Measurements from ENCODE around the gene WNT3A.
A peak's percentile ranks its signal among the peaks of the same experiment; 100 is the strongest.

The WNT3A gene

GRCh38 chr1:228001738-228002535 is 4.9 kb upstream of the WNT3A start:
- Histone ChIP-seq H3K4me3 (ENCODE audit: low read length) (no peak overlapping the region), H3K36me3 (replicated peaks; ENCODE audit: low read depth, low read length) (no peaks in the 10 kb centered on the region), H3K27ac (ENCODE audit: low read length) (no peak overlapping the region), H3K4me1 (ENCODE audit: low read length) (no peaks in the 10 kb centered on the region), H4K20me1 (ENCODE audit: insufficient read depth, low read length) (no peaks in the 10 kb centered on the region), H2AFZ (ENCODE audit: low read depth, low read length) (no peak overlapping the region), H3K79me2 (ENCODE audit: low read length) (no peaks in the 10 kb centered on the region), H3K27me3 (ENCODE audit: low read depth, low read length) (peaks cover 7% of the 10 kb centered on the region; the same call in 1 of the 2 replicates), H3K4me2 (ENCODE audit: low read length) (no peak overlapping the region), H3K9ac (ENCODE audit: low read length) (no peak overlapping the region), H3K9me3 (ENCODE audit: insufficient read depth, low read length) (peaks cover 9% of the 10 kb centered on the region)
- TF ChIP-seq EZH2phosphoT487 (IDR thresholded peaks at IDR 0.05; ENCODE audit: low read depth) (no peak), CTCF (IDR thresholded peaks at IDR 0.05; ENCODE audit: low read depth, low read length) (no peak)

- peaks cover 4% of the 10 kb centered on the region for H3K9me3 ChIP-seq (ENCODE audit: insufficient read depth, low read length)
- H3K27me3 ChIP-seq (ENCODE audit: low read depth, low read length) = peaks cover 6% of the 10 kb centered on the region; the same call in 1 of the 2 replicates
- no peak overlapping the region for H3K4me2 ChIP-seq (ENCODE audit: low read length)
- no peaks in the 10 kb centered on the region for H3K79me2 ChIP-seq (ENCODE audit: low read length)
- H2AFZ ChIP-seq (ENCODE audit: low read depth, low read length) = no peak overlapping the region
- H3K36me3 ChIP-seq (replicated peaks; ENCODE audit: low read depth, low read length) = no peaks in the 10 kb centered on the region
- TF ChIP-seq CTCF (IDR thresholded peaks at IDR 0.05; ENCODE audit: low read depth, low read length) (no peak), EZH2phosphoT487 (IDR thresholded peaks at IDR 0.05; ENCODE audit: low read depth) (no peak)
- H3K4me3 ChIP-seq (ENCODE audit: low read length) = no peak overlapping the region
- H3K27ac ChIP-seq (ENCODE audit: low read length) = no peak overlapping the region
- no peak overlapping the region for H3K9ac ChIP-seq (ENCODE audit: low read length)
- no peaks in the 10 kb centered on the region for H3K4me1 ChIP-seq (ENCODE audit: low read length)
- no peaks in the 10 kb centered on the region for H4K20me1 ChIP-seq (ENCODE audit: insufficient read depth, low read length)
Observed at GRCh38 chr1:228002792-228003191, 4.0 kb upstream of the WNT3A start.

- Histone ChIP-seq H3K4me2 (ENCODE audit: low read length) (peak overlapping the region; percentile 80; the same call in 1 of the 2 replicates), H3K4me3 (ENCODE audit: low read length) (no peak overlapping the region), H4K20me1 (ENCODE audit: insufficient read depth, low read length) (no peaks in the 10 kb centered on the region), H3K27ac (ENCODE audit: low read length) (no peak overlapping the region), H3K9me3 (ENCODE audit: insufficient read depth, low read length) (no peaks in the 10 kb centered on the region), H3K27me3 (ENCODE audit: low read depth, low read length) (no peaks in the 10 kb centered on the region; the same call in 1 of the 2 replicates), H2AFZ (ENCODE audit: low read depth, low read length) (no peak overlapping the region), H3K36me3 (replicated peaks; ENCODE audit: low read depth, low read length) (no peaks in the 10 kb centered on the region), H3K4me1 (ENCODE audit: low read length) (no peaks in the 10 kb centered on the region), H3K79me2 (ENCODE audit: low read length) (no peaks in the 10 kb centered on the region), H3K9ac (ENCODE audit: low read length) (no peak overlapping the region)
- TF ChIP-seq CTCF (IDR thresholded peaks at IDR 0.05; ENCODE audit: low read depth, low read length) (no peak), EZH2phosphoT487 (IDR thresholded peaks at IDR 0.05; ENCODE audit: low read depth) (no peak)
Observed at GRCh38 chr1:228003461-228004330, 3.1 kb upstream of the WNT3A start.

- Histone ChIP-seq H3K9ac (ENCODE audit: low read length) (no peak overlapping the region), H2AFZ (ENCODE audit: low read depth, low read length) (peak overlapping the region; percentile 84), H3K36me3 (replicated peaks; ENCODE audit: low read depth, low read length) (no peaks in the 10 kb centered on the region), H3K4me2 (ENCODE audit: low read length) (peak overlapping the region; percentile 80), H4K20me1 (ENCODE audit: insufficient read depth, low read length) (no peaks in the 10 kb centered on the region), H3K27ac (ENCODE audit: low read length) (no peak overlapping the region), H3K79me2 (ENCODE audit: low read length) (no peaks in the 10 kb centered on the region), H3K27me3 (ENCODE audit: low read depth, low read length) (no peaks in the 10 kb centered on the region), H3K4me1 (ENCODE audit: low read length) (peaks cover 5% of the 10 kb centered on the region; the same call in 1 of the 2 replicates), H3K4me3 (ENCODE audit: low read length) (peak overlapping the region; percentile 68), H3K9me3 (ENCODE audit: insufficient read depth, low read length) (no peaks in the 10 kb centered on the region)
- TF ChIP-seq EZH2phosphoT487 (IDR thresholded peaks at IDR 0.05; ENCODE audit: low read depth) (no peak), CTCF (IDR thresholded peaks at IDR 0.05; ENCODE audit: low read depth, low read length) (peak; percentile 71)
Observed at GRCh38 chr1:228004331-228004855, 2.4 kb upstream of the WNT3A start.
